Erythroblast (primary cell): ENCODE data around the gene SLC38A11.

Experiments used
- GATA1 ChIP-seq: IDR thresholded peaks from 2 replicates; pipeline ENCODE4 v1.6.1; 2011; ENCODE audit warnings: low read depth, mild to moderate bottlenecking, control low read depth, low read length, moderate library complexity
- POLR2A ChIP-seq: IDR thresholded peaks from 2 replicates; pipeline ENCODE4 v1.6.1; 2011; ENCODE audit warnings: mild to moderate bottlenecking, low read length

- TF ChIP-seq POLR2A (no peak), GATA1 (no peak)
Measured at GRCh38 chr2:164873210-164873908, 82.0 kb downstream of the SLC38A11 start.
